ENCODE measurements around the gene TDRD1. TPM values are rescaled to one million over a fixed set of nuclear protein-coding genes. Genes with fewer than 3 reads are reported as not detected.

Gene TDRD1
- total and polyA plus RNA-seq, 9 of the 15 experiments (the other 6 are each of a cell fraction or from before 2014, with no cell fraction given) = not detected

- TF ChIP-seq SUPT5H (IDR thresholded peaks at IDR 0.05) = no peak
- TF ChIP-seq ZNF431 (CRISPR knock-in tag; IDR thresholded peaks at IDR 0.05) = no peak
- TF ChIP-seq ARHGAP35 (IDR thresholded peaks at IDR 0.05; ENCODE audit: partially characterized antibody) = no peak
- TF ChIP-seq, protein P1, sequence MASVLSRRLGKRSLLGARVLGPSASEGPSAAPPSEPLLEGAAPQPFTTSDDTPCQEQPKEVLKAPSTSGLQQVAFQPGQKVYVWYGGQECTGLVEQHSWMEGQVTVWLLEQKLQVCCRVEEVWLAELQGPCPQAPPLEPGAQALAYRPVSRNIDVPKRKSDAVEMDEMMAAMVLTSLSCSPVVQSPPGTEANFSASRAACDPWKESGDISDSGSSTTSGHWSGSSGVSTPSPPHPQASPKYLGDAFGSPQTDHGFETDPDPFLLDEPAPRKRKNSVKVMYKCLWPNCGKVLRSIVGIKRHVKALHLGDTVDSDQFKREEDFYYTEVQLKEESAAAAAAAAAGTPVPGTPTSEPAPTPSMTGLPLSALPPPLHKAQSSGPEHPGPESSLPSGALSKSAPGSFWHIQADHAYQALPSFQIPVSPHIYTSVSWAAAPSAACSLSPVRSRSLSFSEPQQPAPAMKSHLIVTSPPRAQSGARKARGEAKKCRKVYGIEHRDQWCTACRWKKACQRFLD (CRISPR knock-in tag; IDR thresholded peaks at IDR 0.05) = no peak
- TF ChIP-seq FOSL1 (tag; conservative IDR thresholded peaks at IDR 0.05) = no peak
- TF ChIP-seq, protein P2, sequence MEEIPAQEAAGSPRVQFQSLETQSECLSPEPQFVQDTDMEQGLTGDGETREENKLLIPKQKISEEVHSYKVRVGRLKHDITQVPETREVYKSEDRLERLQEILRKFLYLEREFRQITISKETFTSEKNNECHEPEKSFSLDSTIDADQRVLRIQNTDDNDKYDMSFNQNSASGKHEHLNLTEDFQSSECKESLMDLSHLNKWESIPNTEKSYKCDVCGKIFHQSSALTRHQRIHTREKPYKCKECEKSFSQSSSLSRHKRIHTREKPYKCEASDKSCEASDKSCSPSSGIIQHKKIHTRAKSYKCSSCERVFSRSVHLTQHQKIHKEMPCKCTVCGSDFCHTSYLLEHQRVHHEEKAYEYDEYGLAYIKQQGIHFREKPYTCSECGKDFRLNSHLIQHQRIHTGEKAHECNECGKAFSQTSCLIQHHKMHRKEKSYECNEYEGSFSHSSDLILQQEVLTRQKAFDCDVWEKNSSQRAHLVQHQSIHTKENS (CRISPR knock-in tag; IDR thresholded peaks at IDR 0.05) = no peak
- no peak for TF ChIP-seq JUN (IDR thresholded peaks at IDR 0.05; ENCODE audit: borderline replicate concordance, low read depth, low read length)
- TF ChIP-seq JUN (CRISPR knock-in tag; IDR thresholded peaks at IDR 0.05; ENCODE audit: borderline replicate concordance) = no peak
- TF ChIP-seq MECOM (CRISPR knock-in tag; IDR thresholded peaks at IDR 0.05) = no peak
- no peak for TF ChIP-seq DACH1 (IDR thresholded peaks at IDR 0.05; ENCODE audit: partially characterized antibody)
- TF ChIP-seq NCOA1 (IDR thresholded peaks at IDR 0.05; ENCODE audit: low read depth) = no peak
- TF ChIP-seq, protein P3, sequence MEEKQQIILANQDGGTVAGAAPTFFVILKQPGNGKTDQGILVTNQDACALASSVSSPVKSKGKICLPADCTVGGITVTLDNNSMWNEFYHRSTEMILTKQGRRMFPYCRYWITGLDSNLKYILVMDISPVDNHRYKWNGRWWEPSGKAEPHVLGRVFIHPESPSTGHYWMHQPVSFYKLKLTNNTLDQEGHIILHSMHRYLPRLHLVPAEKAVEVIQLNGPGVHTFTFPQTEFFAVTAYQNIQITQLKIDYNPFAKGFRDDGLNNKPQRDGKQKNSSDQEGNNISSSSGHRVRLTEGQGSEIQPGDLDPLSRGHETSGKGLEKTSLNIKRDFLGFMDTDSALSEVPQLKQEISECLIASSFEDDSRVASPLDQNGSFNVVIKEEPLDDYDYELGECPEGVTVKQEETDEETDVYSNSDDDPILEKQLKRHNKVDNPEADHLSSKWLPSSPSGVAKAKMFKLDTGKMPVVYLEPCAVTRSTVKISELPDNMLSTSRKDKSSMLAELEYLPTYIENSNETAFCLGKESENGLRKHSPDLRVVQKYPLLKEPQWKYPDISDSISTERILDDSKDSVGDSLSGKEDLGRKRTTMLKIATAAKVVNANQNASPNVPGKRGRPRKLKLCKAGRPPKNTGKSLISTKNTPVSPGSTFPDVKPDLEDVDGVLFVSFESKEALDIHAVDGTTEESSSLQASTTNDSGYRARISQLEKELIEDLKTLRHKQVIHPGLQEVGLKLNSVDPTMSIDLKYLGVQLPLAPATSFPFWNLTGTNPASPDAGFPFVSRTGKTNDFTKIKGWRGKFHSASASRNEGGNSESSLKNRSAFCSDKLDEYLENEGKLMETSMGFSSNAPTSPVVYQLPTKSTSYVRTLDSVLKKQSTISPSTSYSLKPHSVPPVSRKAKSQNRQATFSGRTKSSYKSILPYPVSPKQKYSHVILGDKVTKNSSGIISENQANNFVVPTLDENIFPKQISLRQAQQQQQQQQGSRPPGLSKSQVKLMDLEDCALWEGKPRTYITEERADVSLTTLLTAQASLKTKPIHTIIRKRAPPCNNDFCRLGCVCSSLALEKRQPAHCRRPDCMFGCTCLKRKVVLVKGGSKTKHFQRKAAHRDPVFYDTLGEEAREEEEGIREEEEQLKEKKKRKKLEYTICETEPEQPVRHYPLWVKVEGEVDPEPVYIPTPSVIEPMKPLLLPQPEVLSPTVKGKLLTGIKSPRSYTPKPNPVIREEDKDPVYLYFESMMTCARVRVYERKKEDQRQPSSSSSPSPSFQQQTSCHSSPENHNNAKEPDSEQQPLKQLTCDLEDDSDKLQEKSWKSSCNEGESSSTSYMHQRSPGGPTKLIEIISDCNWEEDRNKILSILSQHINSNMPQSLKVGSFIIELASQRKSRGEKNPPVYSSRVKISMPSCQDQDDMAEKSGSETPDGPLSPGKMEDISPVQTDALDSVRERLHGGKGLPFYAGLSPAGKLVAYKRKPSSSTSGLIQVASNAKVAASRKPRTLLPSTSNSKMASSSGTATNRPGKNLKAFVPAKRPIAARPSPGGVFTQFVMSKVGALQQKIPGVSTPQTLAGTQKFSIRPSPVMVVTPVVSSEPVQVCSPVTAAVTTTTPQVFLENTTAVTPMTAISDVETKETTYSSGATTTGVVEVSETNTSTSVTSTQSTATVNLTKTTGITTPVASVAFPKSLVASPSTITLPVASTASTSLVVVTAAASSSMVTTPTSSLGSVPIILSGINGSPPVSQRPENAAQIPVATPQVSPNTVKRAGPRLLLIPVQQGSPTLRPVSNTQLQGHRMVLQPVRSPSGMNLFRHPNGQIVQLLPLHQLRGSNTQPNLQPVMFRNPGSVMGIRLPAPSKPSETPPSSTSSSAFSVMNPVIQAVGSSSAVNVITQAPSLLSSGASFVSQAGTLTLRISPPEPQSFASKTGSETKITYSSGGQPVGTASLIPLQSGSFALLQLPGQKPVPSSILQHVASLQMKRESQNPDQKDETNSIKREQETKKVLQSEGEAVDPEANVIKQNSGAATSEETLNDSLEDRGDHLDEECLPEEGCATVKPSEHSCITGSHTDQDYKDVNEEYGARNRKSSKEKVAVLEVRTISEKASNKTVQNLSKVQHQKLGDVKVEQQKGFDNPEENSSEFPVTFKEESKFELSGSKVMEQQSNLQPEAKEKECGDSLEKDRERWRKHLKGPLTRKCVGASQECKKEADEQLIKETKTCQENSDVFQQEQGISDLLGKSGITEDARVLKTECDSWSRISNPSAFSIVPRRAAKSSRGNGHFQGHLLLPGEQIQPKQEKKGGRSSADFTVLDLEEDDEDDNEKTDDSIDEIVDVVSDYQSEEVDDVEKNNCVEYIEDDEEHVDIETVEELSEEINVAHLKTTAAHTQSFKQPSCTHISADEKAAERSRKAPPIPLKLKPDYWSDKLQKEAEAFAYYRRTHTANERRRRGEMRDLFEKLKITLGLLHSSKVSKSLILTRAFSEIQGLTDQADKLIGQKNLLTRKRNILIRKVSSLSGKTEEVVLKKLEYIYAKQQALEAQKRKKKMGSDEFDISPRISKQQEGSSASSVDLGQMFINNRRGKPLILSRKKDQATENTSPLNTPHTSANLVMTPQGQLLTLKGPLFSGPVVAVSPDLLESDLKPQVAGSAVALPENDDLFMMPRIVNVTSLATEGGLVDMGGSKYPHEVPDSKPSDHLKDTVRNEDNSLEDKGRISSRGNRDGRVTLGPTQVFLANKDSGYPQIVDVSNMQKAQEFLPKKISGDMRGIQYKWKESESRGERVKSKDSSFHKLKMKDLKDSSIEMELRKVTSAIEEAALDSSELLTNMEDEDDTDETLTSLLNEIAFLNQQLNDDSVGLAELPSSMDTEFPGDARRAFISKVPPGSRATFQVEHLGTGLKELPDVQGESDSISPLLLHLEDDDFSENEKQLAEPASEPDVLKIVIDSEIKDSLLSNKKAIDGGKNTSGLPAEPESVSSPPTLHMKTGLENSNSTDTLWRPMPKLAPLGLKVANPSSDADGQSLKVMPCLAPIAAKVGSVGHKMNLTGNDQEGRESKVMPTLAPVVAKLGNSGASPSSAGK (IDR thresholded peaks at IDR 0.05) = no peak
- TF ChIP-seq ZNF507 (tag; conservative IDR thresholded peaks at IDR 0.05) = no peak
- TF ChIP-seq COPS2 (conservative IDR thresholded peaks at IDR 0.05) = no peak
Measured at GRCh38 chr10:114242235-114242634, 63.1 kb downstream of the TDRD1 start (continued).
